ENCODE results near the gene REEP1.
A peak's percentile ranks its signal among the peaks of the same experiment; 100 is the strongest.

The REEP1 gene

GRCh38 chr2:86283411-86284030 is 53.9 kb downstream of the REEP1 start:
- H3K4me1 ChIP-seq, result peaks cover 0 to 15% (median 0%) of the 10 kb centered on the region in 10 experiments; a peak in 5 of 20 replicates
- H3K4me2 ChIP-seq, result no peak overlapping the region
- no peak for TF ChIP-seq Cebpa-rat (IDR thresholded peaks at IDR 0.05)
- no peak overlapping the region for H3K27ac ChIP-seq
- H3K9ac ChIP-seq, result no peak overlapping the region
- no peak overlapping the region for H3K4me3 ChIP-seq
- no peaks in the 10 kb centered on the region for H3K27me3 ChIP-seq
- no peaks in the 10 kb centered on the region for H3K9me3 ChIP-seq (replicated peaks in 1 of 11)
- H3K36me3 ChIP-seq, result no peaks in the 10 kb centered on the region
- H4K20me1 ChIP-seq, result no peaks in the 10 kb centered on the region; a peak in 1 of 22 replicates

- H3K4me3 ChIP-seq, result no peak overlapping the region
- TF ChIP-seq Cebpa-rat (IDR thresholded peaks at IDR 0.05), result no peak
- peaks cover 0 to 5% (median 0%) of the 10 kb centered on the region in 10 experiments; a peak in 5 of 20 replicates for H3K4me1 ChIP-seq
- H3K27ac ChIP-seq, result no peak overlapping the region
- no peaks in the 10 kb centered on the region for H3K36me3 ChIP-seq
- H4K20me1 ChIP-seq, result no peaks in the 10 kb centered on the region; a peak in 1 of 22 replicates
- H3K27me3 ChIP-seq, result no peaks in the 10 kb centered on the region
- no peak overlapping the region for H3K9ac ChIP-seq
- no peaks in the 10 kb centered on the region for H3K9me3 ChIP-seq (replicated peaks in 1 of 11)
- no peak overlapping the region for H3K4me2 ChIP-seq
These were observed 56.2 kb downstream of the REEP1 start for GRCh38 chr2:86281066-86281700.

GRCh38 chr2:86280191-86280667 is 57.2 kb downstream of the REEP1 start:
- Histone ChIP-seq H3K4me3 (no peak overlapping the region), H3K27ac (no peak overlapping the region), H3K4me2 (no peak overlapping the region), H3K27me3 (no peaks in the 10 kb centered on the region), H3K36me3 (no peaks in the 10 kb centered on the region), H3K4me1 (peaks cover 0 to 7% (median 0%) of the 10 kb centered on the region in 10 experiments; a peak in 4 of 20 replicates), H4K20me1 (no peaks in the 10 kb centered on the region; a peak in 1 of 22 replicates), H3K9ac (no peak overlapping the region), H3K9me3 (replicated peaks in 1 of 11) (no peaks in the 10 kb centered on the region)
- TF ChIP-seq Cebpa-rat (IDR thresholded peaks at IDR 0.05), result no peak

- TF ChIP-seq Cebpa-rat (IDR thresholded peaks at IDR 0.05), result no peak
- no peaks in the 10 kb centered on the region for H3K36me3 ChIP-seq
- H3K9me3 ChIP-seq (replicated peaks in 1 of 11), result peaks cover 15 to 24% (median 17%) of the 10 kb centered on the region in 11 experiments
- no peaks in the 10 kb centered on the region for H4K20me1 ChIP-seq
- H3K4me1 ChIP-seq, result peaks cover 0 to 21% (median 4%) of the 10 kb centered on the region in 10 experiments; a peak in 8 of 20 replicates
- H3K4me3 ChIP-seq, result no peak overlapping the region
- H3K27me3 ChIP-seq, result no peaks in the 10 kb centered on the region
- H3K27ac ChIP-seq, result no peak overlapping the region
- H3K9ac ChIP-seq, result no peak overlapping the region
- peak overlapping the region in 2 of 11 experiments; percentile 61 to 72; a peak in 2 of 22 replicates for H3K4me2 ChIP-seq
These were observed 61.5 kb downstream of the REEP1 start for GRCh38 chr2:86275962-86276361.

GRCh38 chr2:86275384-86275799 is 62.0 kb downstream of the REEP1 start:
- H3K4me3 ChIP-seq, result no peak overlapping the region

GRCh38 chr2:86274918-86275275 is 62.5 kb downstream of the REEP1 start:
- Histone ChIP-seq H3K27ac (no peak overlapping the region), H3K9me3 (replicated peaks in 1 of 11) (peaks cover 26 to 35% (median 28%) of the 10 kb centered on the region in 11 experiments), H3K27me3 (no peaks in the 10 kb centered on the region), H3K4me3 (no peak overlapping the region), H3K4me1 (peaks cover 0 to 21% (median 4%) of the 10 kb centered on the region in 10 experiments; a peak in 8 of 20 replicates), H4K20me1 (no peaks in the 10 kb centered on the region), H3K9ac (no peak overlapping the region), H3K4me2 (peak overlapping the region in 4 of 11 experiments; percentile 35 to 72 (median 56); a peak in 7 of 22 replicates), H3K36me3 (no peaks in the 10 kb centered on the region)
- TF ChIP-seq Cebpa-rat (IDR thresholded peaks at IDR 0.05), result no peak

More at GRCh38 chr2:86275384-86275799, 62.0 kb downstream of the REEP1 start:
- Histone ChIP-seq H3K36me3 (no peaks in the 10 kb centered on the region), H3K4me2 (peak overlapping the region in 2 of 11 experiments; percentile 61 to 72; a peak in 4 of 22 replicates), H3K9ac (no peak overlapping the region), H3K4me1 (peaks cover 0 to 21% (median 4%) of the 10 kb centered on the region in 10 experiments; a peak in 8 of 20 replicates), H3K9me3 (replicated peaks in 1 of 11) (peaks cover 21 to 30% (median 23%) of the 10 kb centered on the region in 11 experiments), H3K27me3 (no peaks in the 10 kb centered on the region), H4K20me1 (no peaks in the 10 kb centered on the region), H3K27ac (no peak overlapping the region)
- TF ChIP-seq Cebpa-rat (IDR thresholded peaks at IDR 0.05), result no peak

GRCh38 chr2:86274265-86274917 is 63.0 kb downstream of the REEP1 start:
- Histone ChIP-seq H3K9me3 (replicated peaks in 1 of 11) (peaks cover 27 to 36% (median 32%) of the 10 kb centered on the region in 11 experiments), H3K4me3 (no peak overlapping the region), H3K4me1 (peaks cover 0 to 21% (median 4%) of the 10 kb centered on the region in 10 experiments; a peak in 8 of 20 replicates), H3K27me3 (no peaks in the 10 kb centered on the region), H3K36me3 (no peaks in the 10 kb centered on the region), H3K4me2 (peak overlapping the region in 5 of 11 experiments; percentile 35 to 72 (median 50); a peak in 8 of 22 replicates), H3K9ac (no peak overlapping the region), H3K27ac (no peak overlapping the region), H4K20me1 (no peaks in the 10 kb centered on the region)
- TF ChIP-seq Cebpa-rat (IDR thresholded peaks at IDR 0.05), result no peak

GRCh38 chr2:86272111-86272510 is 65.3 kb downstream of the REEP1 start:
- H3K9me3 ChIP-seq (replicated peaks in 1 of 11), result peaks cover 27 to 37% (median 34%) of the 10 kb centered on the region in 11 experiments
- H3K36me3 ChIP-seq, result no peaks in the 10 kb centered on the region
- H3K27ac ChIP-seq, result no peak overlapping the region
- peaks cover 0 to 21% (median 4%) of the 10 kb centered on the region in 10 experiments; a peak in 8 of 20 replicates for H3K4me1 ChIP-seq
- H3K9ac ChIP-seq, result no peak overlapping the region
- H3K4me2 ChIP-seq, result no peak overlapping the region
- TF ChIP-seq Cebpa-rat (IDR thresholded peaks at IDR 0.05), result no peak
- H4K20me1 ChIP-seq, result no peaks in the 10 kb centered on the region
- H3K4me3 ChIP-seq, result no peak overlapping the region
- no peaks in the 10 kb centered on the region for H3K27me3 ChIP-seq

GRCh38 chr2:86271248-86271647 is 66.2 kb downstream of the REEP1 start:
- peaks cover 0 to 21% (median 4%) of the 10 kb centered on the region in 10 experiments; a peak in 8 of 20 replicates for H3K4me1 ChIP-seq
- TF ChIP-seq Cebpa-rat (IDR thresholded peaks at IDR 0.05), result no peak

More at GRCh38 chr2:86271248-86271647, 66.2 kb downstream of the REEP1 start:
- Histone ChIP-seq H3K27ac (no peak overlapping the region), H3K36me3 (no peaks in the 10 kb centered on the region), H4K20me1 (no peaks in the 10 kb centered on the region), H3K9ac (no peak overlapping the region), H3K27me3 (no peaks in the 10 kb centered on the region), H3K4me2 (no peak overlapping the region), H3K9me3 (replicated peaks in 1 of 11) (peaks cover 27 to 37% (median 35%) of the 10 kb centered on the region in 11 experiments), H3K4me3 (no peak overlapping the region)
